ENCODE measurements around the gene ASTN1.

The ASTN1 gene

DNA sequence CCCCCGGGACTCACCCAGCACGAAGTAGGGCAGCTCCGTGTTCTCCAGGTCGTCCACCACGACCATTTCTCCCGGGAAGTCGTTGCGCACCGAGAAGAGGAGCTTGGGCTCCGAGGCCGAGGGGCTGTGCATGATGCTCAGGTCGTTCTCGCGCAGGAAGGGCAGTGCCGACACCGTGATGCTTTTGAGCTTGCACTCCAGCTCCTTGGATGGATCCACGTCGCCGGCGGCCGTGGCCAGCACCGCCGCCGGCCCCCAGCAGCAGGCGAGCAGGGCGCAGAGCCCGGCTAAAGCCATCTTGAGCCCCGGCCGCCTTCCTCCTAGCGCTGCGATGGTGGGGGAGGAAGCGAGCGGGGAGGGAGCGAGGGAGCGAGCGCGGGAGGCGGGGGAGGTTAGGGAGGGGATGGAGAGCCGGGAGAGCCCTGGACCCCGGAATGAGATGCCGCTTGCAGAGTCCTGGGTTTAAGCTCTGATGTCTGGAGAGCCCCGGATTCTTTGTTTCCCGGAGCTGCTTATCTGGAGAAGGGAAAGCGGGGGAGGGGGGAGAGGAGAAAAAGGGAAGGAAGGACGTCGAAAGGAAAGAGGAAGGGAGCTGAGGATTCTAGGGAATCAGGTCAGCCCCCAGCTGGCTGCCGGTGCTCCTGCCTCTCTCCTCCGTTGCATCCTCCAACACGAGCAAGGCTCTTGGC, at the start of gene ASTN1:
Gene ASTN1 (minus strand): TSS at position 333 of the 689 bp plus-strand sequence. CDS start 36 bp downstream, at position 297.
- no peak for DNase-seq
- in situ Hi-C loops (cut with MboI; ENCODE audit: low pct_unique_long_range_greater_than_20kb, low sequenced_read_pairs) = no loop called here

DNA sequence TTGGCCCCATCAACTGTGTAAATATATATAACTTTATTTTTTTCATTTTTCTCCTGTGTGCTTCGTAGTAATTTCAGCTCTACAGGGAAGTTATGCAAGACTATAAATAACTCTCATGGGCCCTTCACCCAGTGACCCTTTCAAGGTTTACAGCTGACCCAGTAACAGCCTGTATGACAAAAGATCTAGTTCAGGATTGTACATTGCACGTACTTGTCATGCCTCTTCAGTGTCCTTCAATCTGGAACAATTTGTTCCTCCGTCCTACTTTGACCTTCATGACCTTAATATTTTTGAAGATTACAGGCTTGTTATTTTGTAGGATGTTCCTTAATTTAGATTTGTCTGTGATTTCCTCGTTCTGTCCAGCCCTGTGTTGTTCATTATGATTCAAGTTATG, 46.7 kb upstream of the ASTN1 start:
- in situ Hi-C loops (cut with MboI; ENCODE audit: low pct_unique_long_range_greater_than_20kb, low sequenced_read_pairs) = no loop called here

DNA sequence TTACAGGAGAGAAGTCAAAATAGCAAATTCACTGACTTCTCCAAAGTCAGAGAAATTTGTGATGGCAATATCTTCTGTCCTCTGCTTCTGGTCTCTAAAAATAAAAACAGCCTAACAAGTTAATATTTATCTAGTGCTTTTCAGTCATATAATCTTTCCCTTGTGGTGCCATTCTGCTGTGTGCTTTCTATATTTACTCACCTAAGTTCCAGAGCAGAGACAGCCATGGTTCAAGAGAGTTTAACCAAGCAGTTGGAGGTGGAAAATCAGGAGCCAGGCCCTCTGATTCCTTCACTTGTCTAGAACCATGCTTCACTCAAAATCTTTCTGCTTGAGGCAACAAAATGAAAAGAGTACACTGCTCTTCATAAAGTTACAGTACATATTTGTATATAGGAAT, 45.6 kb upstream of the ASTN1 start:
- DNase-seq = no peak
- in situ Hi-C loops (cut with MboI; ENCODE audit: low pct_unique_long_range_greater_than_20kb, low sequenced_read_pairs) = no loop called here

More for the DNA sequence above, 46.7 kb upstream of the ASTN1 start:
- no peak for DNase-seq

DNA sequence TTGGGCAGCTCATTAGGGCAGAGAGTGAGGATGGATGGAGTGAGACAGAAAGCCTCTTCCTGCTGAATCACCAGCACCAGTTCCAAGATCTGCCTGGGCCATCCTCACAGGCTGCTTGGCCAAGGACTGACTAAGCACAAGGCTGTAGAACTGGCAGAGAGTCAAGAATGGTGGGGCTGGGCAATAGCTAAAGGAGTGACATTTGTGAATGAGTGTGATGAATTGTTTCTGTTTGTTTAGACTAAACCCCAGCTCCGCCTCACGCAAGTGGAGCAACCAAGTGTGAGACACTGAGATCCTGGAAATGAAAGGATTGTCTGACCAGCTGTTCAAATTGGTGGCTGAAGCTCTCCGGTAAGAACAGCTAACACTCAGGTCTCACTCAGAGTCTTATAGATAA, 44.8 kb upstream of the ASTN1 start:
- in situ Hi-C loops (cut with MboI; ENCODE audit: low pct_unique_long_range_greater_than_20kb, low sequenced_read_pairs) = no loop called here
- no peak for DNase-seq

DNA sequence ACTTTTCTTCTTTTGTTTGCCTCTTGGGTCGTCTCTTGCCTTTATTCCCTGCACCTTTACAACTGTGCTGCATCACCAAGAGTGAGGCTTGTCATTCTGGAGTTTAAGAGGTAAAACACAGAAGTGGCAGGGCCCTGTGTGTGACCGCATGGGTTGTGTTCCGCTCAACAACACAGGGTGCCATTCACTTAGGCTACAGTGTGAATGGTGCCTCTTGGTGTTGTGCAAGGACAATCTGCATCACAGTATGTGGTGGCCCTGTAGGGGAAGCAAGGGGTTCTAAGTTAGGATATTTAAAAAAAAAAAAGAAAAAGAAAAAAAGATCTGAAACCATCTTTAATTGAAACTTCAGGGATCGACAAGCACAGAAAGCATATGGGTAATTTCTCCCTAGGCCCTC, 44.4 kb upstream of the ASTN1 start:
- DNase-seq = no peak
- in situ Hi-C loops (cut with MboI; ENCODE audit: low pct_unique_long_range_greater_than_20kb, low sequenced_read_pairs) = no loop called here

DNA sequence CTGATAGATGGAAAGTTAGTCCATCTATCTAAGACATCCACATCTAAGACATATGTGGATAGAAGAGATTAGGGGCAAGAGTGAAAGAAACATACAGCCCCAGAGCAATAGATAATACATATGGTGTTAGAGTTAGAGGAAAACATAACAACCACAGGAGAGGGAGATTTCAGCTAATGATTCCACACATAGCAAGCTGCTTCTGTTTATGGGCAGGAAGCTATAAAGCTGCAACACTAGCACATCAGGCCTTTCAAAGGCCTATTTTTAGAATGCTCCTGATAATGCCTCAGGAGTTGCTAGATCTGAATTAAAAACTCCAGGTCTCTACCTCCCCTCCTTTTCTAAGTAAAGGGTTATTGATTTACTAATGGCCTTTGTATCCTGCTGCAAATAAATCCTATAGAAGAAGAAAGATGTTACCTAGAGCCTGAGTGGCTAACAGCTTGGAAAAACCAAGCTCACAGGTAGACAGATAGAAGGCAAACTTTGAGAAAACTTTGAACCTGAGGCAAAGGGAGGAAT, 42.4 kb upstream of the ASTN1 start:
- in situ Hi-C loops (cut with MboI; ENCODE audit: low pct_unique_long_range_greater_than_20kb, low sequenced_read_pairs) = no loop called here
- no peak for DNase-seq

DNA sequence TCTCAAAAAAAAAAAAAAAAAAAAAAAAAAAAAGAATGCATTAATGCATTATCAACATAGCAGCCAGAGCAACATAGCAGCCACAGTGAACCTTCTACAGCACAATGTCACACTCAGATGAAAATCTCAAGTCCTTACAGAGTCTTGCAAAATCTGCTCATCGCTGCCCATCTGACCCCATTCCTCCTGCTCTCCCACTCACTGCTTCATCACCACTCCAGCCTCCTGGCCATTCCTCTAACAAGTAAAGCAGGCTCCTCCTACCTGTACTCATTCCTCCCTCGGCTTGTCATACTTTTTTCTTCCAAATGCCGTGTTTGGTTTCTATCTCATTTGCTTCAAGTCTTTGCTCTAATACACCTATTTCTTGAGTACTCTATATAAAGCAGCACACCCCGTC, 35.8 kb upstream of the ASTN1 start:
- no peak for DNase-seq
- in situ Hi-C loops (cut with MboI; ENCODE audit: low pct_unique_long_range_greater_than_20kb, low sequenced_read_pairs) = no loop called here

DNA sequence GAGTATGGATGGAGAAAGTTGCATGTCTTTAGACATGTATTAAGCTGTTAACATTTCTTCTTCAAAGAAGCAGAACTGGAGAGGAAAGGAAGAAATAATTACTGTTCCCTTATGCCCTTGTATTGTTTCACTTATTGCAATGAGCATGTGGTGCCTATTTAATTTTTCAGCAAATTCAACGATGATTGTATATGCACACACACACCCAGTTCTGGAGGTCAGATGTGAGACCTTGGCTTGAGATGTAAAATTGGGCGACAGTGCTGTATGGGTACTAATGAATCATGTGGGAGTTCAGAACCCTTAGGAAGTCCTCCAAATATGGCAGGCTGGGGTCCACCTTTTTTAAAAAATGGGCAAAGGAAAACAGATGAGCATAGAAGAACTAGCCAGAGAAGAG, 33.7 kb upstream of the ASTN1 start:
- in situ Hi-C loops (cut with MboI; ENCODE audit: low pct_unique_long_range_greater_than_20kb, low sequenced_read_pairs) = no loop called here
- DNase-seq = no peak

DNA sequence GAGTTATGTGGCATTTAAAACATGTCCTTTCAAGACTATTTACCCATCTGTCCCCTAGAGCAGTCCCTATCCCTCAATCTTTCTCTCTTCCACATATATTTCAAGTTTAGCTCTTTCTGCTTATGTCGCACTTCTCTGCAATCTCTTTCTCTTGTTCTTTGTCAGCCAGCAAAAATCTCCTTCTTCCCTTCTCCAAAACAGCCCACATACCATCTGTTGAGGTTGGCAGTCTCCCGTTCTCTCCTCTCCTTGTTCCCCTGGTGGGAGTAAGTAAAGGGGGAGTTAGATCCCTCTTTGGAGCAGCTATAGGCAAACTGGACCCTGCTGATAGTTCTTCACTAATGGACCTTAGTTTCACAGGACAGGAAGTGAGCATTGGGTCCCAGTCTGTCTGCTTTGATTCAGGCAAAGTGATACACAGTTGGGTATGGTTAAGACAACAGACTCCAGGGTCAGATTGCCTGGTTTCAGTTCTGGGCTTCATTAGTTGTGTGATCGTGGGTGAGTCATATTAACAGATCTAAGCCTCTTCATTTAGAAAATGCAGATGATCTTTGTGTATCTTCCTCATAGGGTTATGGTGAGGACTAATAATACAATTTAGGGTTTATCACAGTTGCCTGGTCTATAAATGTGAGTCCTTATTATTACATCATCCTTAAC, 25.9 kb upstream of the ASTN1 start:
- in situ Hi-C loops (cut with MboI; ENCODE audit: low pct_unique_long_range_greater_than_20kb, low sequenced_read_pairs) = no loop called here
- DNase-seq = no peak

DNA sequence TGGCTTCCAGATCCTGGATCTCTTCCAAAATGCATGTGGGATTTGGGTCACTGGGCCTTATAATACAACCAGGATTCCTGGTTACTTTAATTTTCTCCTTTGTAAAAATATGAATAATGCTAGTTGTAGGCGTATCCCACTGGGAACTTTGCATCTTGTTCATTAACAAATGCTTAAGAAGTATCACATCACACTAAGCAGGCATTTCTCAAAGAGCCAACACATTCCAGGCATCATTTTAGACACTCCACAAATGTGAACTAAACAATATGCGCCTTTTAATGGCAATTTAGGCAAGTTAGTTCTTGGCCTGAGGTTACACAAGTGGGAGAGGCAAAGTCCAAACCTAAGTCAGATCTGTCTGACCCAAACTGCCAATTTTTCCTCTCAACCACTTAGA, 22.1 kb upstream of the ASTN1 start:
- in situ Hi-C loops (cut with MboI; ENCODE audit: low pct_unique_long_range_greater_than_20kb, low sequenced_read_pairs) = no loop called here
- no peak for DNase-seq

DNA sequence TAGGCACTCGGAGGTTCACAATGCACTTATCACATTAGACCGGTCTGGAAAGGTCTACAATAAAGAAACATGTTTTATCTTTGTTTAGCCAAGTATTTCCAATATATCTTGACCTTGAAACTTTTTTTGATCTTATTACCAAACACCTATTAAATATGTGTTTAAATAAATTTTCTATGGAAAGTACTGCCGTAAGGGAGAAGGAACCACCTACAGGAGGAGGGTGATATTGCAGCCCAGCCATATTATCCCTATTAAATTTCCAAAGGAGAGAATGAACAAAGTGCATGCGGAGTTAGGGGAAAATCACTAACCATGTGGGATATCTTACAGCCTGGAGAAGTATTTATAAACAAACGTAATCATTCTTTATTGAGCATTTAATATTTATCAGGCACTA, 20.7 kb upstream of the ASTN1 start:
- peak; percentile 11 for DNase-seq
- in situ Hi-C loops (cut with MboI; ENCODE audit: low pct_unique_long_range_greater_than_20kb, low sequenced_read_pairs) = no loop called here

DNA sequence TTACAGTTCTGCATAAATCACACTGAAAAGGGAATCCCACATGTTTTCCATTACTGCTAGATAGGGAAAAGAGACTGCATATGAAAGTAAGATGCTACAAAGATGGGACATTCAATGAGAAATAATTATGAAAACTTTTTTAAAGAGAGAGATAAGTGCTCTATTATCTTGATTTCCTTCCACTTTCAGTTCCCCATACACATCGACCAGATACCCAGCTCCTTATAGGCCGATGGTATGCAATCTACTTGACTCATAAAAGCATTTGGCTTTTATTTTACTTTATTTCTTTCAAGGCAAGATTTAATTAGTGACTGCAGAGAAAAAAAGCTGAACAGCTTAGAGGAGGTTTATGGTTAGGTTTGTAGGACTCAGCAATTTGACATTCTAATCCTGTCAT, 19.3 kb upstream of the ASTN1 start:
- in situ Hi-C loops (cut with MboI; ENCODE audit: low pct_unique_long_range_greater_than_20kb, low sequenced_read_pairs) = no loop called here

DNA sequence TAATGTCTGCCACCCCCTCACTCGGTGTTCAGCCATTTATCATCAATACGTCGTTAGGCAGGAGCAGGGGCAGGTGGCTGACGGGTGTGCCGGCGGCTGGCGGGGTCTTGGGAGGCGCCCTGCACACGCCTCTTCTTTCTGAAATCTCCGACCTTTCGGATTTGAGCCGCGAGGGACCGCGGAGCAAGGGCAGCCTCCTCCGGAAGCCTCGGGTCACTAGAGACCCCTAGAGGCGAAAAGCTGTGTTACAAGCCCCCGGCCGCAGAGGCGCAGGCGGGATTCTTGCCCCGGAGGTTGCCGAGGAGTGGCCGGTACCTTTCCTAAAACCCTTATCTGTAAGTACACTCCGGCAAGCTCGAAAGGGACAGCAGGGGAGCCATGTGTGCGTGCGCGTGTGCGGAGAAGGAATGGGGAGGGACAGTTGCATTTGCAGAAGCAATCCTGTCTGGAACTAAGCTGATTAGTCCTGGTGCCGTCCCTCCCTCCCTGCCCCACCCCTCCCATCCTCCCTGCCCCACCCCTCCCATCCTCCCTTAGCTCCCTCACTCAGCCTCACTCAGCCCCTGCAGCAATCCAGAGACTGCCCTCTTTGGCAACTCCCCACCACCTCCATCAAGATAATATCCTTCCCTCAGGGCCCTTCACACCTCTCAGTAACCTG, 17.2 kb upstream of the ASTN1 start:
- in situ Hi-C loops (cut with MboI; ENCODE audit: low pct_unique_long_range_greater_than_20kb, low sequenced_read_pairs) = no loop called here
- DNase-seq = peak; percentile 80

More for the DNA sequence above, 19.3 kb upstream of the ASTN1 start:
- no peak for DNase-seq

DNA sequence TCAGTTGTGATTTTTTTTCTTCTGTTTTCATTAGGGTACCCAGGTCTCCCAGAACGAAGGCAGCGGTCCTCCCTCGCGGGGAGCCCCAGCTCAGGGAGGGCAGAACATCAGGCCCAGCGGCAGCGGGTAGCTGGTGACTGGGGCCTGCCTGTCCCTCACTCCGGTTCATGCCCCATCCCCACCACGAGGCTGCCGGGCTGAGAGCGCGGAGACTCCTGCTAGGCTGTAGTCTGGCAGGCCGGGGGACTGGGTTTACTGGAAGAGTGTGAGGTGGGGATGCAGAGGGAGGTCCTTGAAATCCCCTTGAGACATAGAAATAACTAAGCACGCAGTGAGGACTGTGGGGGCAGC, 16.7 kb upstream of the ASTN1 start:
- in situ Hi-C loops (cut with MboI; ENCODE audit: low pct_unique_long_range_greater_than_20kb, low sequenced_read_pairs) = no loop called here

DNA sequence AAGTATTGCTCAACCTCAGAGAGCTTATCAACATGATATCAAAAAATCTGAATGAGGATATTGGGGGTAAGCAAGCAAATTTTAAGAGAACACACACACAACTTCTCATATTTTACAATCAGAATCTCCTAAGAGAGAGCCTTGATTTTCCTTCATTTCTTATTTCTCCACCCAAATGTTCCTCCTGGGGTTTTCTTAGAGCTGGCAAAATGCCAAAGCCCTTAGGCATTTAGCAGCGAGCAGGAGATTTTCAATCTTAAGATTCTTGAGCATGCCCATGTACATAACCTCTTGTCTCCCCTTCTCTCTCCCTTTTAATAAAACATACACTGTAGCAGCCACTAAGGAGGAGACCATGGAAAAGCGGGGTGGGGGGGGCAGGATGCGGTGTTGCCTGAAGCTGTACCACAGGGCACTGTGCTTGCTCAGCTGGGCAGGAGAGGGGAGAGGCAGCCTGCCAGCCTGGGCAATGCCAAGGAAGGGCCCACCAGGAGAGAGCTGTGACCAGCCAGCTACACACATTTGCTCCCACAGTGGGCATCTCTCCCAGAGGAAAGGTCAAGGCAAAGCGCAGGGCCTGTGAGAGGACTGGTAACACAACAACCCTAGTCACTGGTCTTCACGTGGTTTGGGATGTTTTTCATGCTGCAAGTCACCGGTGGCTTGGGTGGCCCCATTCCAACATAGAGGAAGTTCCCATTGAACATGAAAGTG, 10.6 kb upstream of the ASTN1 start:
- no peak for DNase-seq
- in situ Hi-C loops (cut with MboI; ENCODE audit: low pct_unique_long_range_greater_than_20kb, low sequenced_read_pairs) = no loop called here

More for the DNA sequence above, 16.7 kb upstream of the ASTN1 start:
- DNase-seq = no peak

DNA sequence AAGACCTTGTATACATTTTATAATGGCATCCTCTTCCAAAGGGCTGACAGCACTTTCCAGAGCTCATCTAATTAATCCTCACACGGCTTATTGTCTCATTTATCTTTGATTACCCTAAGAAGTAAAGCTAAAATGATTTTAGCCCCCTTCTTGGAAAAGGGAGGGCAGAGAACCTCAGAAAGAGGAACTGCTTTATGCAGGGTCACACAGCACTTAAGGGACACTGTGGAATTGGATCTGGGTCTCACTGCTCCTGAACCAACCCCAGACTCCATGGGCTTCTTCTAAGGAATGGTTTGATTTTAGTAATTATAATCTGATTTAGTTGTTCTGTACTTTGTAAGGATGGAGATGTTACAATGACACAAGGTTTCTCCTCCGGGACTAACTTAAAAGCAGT, 9.5 kb upstream of the ASTN1 start:
- in situ Hi-C loops (cut with MboI; ENCODE audit: low pct_unique_long_range_greater_than_20kb, low sequenced_read_pairs) = no loop called here
- no peak for DNase-seq

DNA sequence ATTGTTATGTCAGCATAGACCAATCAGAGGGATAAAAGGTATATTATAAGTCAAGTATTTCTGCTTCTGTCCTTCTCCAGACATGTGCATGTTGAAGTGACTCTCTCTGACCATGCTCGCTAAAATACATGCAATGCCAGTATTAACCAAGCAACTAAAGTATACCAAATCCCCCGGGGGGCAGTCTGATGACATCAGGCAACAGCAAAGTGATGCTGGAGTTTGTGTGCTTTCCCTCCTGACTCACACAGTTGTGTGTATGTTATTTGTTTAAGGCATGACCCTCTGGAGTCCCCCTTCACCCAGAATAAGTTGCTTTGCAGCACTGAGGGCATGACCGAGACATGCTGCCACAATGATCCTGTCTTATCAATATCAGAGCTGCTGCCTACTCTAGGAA, 8.4 kb upstream of the ASTN1 start:
- DNase-seq = no peak
- in situ Hi-C loops (cut with MboI; ENCODE audit: low pct_unique_long_range_greater_than_20kb, low sequenced_read_pairs) = no loop called here

DNA sequence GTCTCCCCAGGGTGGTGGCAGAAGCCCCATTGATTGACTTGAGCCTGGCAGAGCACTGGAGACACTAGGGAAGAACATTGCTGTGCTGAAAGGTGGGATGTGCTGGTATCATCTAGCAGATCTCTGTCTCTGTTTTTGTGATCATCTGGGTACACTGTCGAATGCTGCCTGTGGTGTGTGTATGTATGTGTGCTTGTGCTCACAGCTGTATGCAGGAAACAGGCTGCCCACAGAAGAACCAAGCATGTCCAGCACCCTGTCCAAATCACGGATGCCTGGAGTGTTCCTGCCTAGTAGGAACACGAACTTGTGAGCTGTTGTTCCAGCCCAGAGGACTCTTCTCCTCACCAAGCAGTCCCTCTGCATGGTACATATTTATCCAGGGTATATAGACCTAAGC, 7.8 kb upstream of the ASTN1 start:
- in situ Hi-C loops (cut with MboI; ENCODE audit: low pct_unique_long_range_greater_than_20kb, low sequenced_read_pairs) = no loop called here
- no peak for DNase-seq

DNA sequence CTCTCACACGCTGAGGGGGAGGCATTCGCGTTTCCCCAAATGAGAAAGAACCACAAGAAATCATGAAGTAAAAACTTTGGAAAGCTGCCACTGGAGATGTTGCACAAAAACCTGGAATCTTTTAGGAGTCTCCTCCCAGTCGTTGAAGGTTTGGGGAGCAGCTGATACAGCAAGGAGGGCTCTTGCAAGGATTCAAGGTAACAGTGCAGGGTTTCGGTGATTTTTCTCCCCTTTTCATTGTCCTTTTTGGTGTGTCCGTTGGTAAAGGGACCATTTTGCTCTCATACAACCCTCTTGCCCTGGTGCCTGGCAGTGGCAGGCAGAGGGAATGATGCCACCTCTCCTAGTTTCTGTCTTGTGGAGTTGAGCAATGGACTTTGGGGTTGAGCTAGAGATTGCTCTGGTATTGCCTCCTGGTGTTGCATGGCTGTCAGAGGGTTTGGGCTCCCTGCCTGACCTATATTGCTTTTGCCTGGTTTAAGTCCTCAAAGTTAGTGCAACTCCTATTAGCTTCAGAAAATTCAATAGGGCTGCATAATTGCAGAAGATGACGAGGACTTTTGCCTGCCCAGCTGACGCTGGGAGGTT, 7.1 kb upstream of the ASTN1 start:
- DNase-seq = no peak
- in situ Hi-C loops (cut with MboI; ENCODE audit: low pct_unique_long_range_greater_than_20kb, low sequenced_read_pairs) = no loop called here
